ENCODE results near the gene HLA-DQB2. TPM values are rescaled to one million over a fixed set of nuclear protein-coding genes. Genes with fewer than 3 reads are reported as not detected.

The HLA-DQB2 gene
- total and polyA plus RNA-seq, 9 of the 15 experiments (the other 6 are each of a cell fraction or from before 2014, with no cell fraction given) = not detected

GRCh38 chr6:32796848-32797776 is 33.8 kb upstream of the HLA-DQB2 start:
- DNase-seq (ENCODE audit: extremely low read depth in 1 of 4, low spot score in 3 of 4) = peak; percentile 68 to 78 (median 76)
- ATAC-seq = peak; percentile 94
- H3K9me3 ChIP-seq (replicated peaks; ENCODE audit: control insufficient read depth, insufficient read depth, low read depth, low read length) = no peaks in the 10 kb centered on the region
- POLR2A ChIA-PET = no interaction called here
- H3K36me3 ChIP-seq (ENCODE audit: control insufficient read depth, insufficient read depth, low read length) = no peaks in the 10 kb centered on the region
- H3K4me1 ChIP-seq (replicated peaks in 1 of 2; ENCODE audit: control insufficient read depth in 2 of 2, insufficient read depth in 2 of 2, low read length in 2 of 2) = no peaks in the 10 kb centered on the region
- WGBS (ENCODE audit: insufficient coverage, low coverage, missing lambda C conversion rate) = 3% methylated on average over 30 of the region's 30 CpGs
- peak overlapping the region; percentile 67 for H2AFZ ChIP-seq (ENCODE audit: low read depth, low read length)
- H3K9me1 ChIP-seq (ENCODE audit: control insufficient read depth, insufficient read depth, low read length) = no peaks in the 10 kb centered on the region
- H3K79me2 ChIP-seq (ENCODE audit: control insufficient read depth, insufficient read depth, low read length) = no peaks in the 10 kb centered on the region
- no peak overlapping the region for H3K27ac ChIP-seq (ENCODE audit: extremely low read depth, low read depth, low read length)
- peak overlapping the region; percentile 58 for H3K4me2 ChIP-seq (ENCODE audit: insufficient read depth, low read length)
- CTCF ChIA-PET (ENCODE audit: low intra/inter-chr PET ratio) = interaction anchor here (0.6 to 2.3 kb wide), 10 partner anchors 71 to 1204 kb away, joined by 3 to 23 read pairs (median 7); partner anchors contain the start of genes HLA-DOA and NCR3
- in situ Hi-C loops (cut with MboI) = loop anchor here (5.0 kb wide), 1 partner anchor 375 kb away; no protein-coding TSS in a partner anchor
- BruUV-seq (replicated peaks) = no TSS peak
- H3K9ac ChIP-seq (ENCODE audit: insufficient read depth in 1 of 2, low read depth in 2 of 2, low read length in 2 of 2) = no peak overlapping the region
- intact Hi-C loops (cut with micrococcal nuclease) = loop anchor here (1.0 to 5.0 kb wide), 3 partner anchors 70 to 550 kb away; no protein-coding TSS in a partner anchor
- FAIRE-seq = peak; percentile 95
- no peak overlapping the region for H3K4me3 ChIP-seq
- H3K27me3 ChIP-seq (ENCODE audit: control insufficient read depth in 2 of 2, insufficient read depth in 2 of 2, low read length in 2 of 2) = peaks cover 24% of the 10 kb centered on the region in 2 experiments
- no peaks in the 10 kb centered on the region for H4K20me1 ChIP-seq (replicated peaks; ENCODE audit: control insufficient read depth, insufficient read depth, low read length)
- TF ChIP-seq RAD21 (CRISPR knock-in tag; conservative IDR thresholded peaks at IDR 0.05 in 1 of 2, IDR thresholded peaks at IDR 0.05 in 1 of 2) (peak; percentile 76 to 81), RBM22 (IDR thresholded peaks at IDR 0.05; ENCODE audit: low read depth, low read length, poor library complexity, severe bottlenecking) (no peak), USF2 (CRISPR knock-in tag; IDR thresholded peaks at IDR 0.05) (no peak), ZNF644 (tag; IDR thresholded peaks at IDR 0.05; ENCODE audit: low read depth) (no peak), XRCC5 (IDR thresholded peaks at IDR 0.05; ENCODE audit: low read depth, low read length) (peak; percentile 68; the same call in 1 of the 2 replicates), NCOA2 (IDR thresholded peaks at IDR 0.05; ENCODE audit: partially characterized antibody in 2 of 2) (no peak), SMARCA5 (IDR thresholded peaks at IDR 0.05) (no peak), IRF9 (tag; IDR thresholded peaks at IDR 0.05) (peak; percentile 62; the same call in 1 of the 2 replicates), FIP1L1 (IDR thresholded peaks at IDR 0.05; ENCODE audit: low read depth, low read length, poor library complexity, severe bottlenecking) (no peak), MXI1 (IDR thresholded peaks at IDR 0.05; ENCODE audit: low read depth, low read length) (no peak), CEBPG (CRISPR knock-in tag; IDR thresholded peaks at IDR 0.05) (peak; percentile 88), CEBPG (tag; conservative IDR thresholded peaks at IDR 0.05 in 1 of 2, IDR thresholded peaks at IDR 0.05 in 1 of 2) (peak; percentile 92 to 98), STAT6 (CRISPR knock-in tag; IDR thresholded peaks at IDR 0.05) (no peak), ELF1 (tag; IDR thresholded peaks at IDR 0.05) (0 out of 2 replicates have a peak, but pooled peaks have one; percentile 27), PHB (CRISPR knock-in tag; IDR thresholded peaks at IDR 0.05) (no peak)
